ENCODE measurements around the gene PDZD7. TPM values are rescaled to one million over a fixed set of nuclear protein-coding genes. Genes with fewer than 3 reads are reported as not detected.

Gene PDZD7
- polyA plus RNA-seq, 1 of the 3 experiments (the other 2 are of a cell fraction): 1.9 TPM

- DNase-seq: peak; percentile 87
- H3K4me2 ChIP-seq: peak overlapping the region; percentile 91
- peaks cover under 1 to 19% of the 10 kb centered on the region in 2 experiments; a peak in 1 of 4 replicates for H3K4me1 ChIP-seq (ENCODE audit: control insufficient read depth in 1 of 2, insufficient read depth in 2 of 2, low read depth in 1 of 2, low read length in 1 of 2)
- no peaks in the 10 kb centered on the region for H3K27me3 ChIP-seq (ENCODE audit: insufficient read depth)
- H3K27ac ChIP-seq (ENCODE audit: low read depth in 2 of 2, low read length in 1 of 2): peak overlapping the region in 1 of 2 experiments; percentile 70; a peak in 1 of 4 replicates
- WGBS (ENCODE audit: low lambda C conversion rate): 2% methylated on average over 27 of the region's 43 CpGs
- ChIA-PET CTCF (interaction anchor here (0.6 to 18.9 kb wide), 27 partner anchors 9 to 90 kb away, joined by 3 to 234 read pairs (median 5); partner anchors contain the start of genes LZTS2, PDZD7 and SFXN3), POLR2A (interaction anchor here (1.3 kb wide), 1 partner anchor 75 kb away, joined by 6 read pairs; no protein-coding TSS in a partner anchor)
- peak overlapping the region; percentile 52 for H3K9ac ChIP-seq
- H3K4me3 ChIP-seq (ENCODE audit: low read depth in 2 of 2, low read length in 1 of 2): peak overlapping the region; percentile 57 to 74
- H3K9me3 ChIP-seq: no peaks in the 10 kb centered on the region
- no peaks in the 10 kb centered on the region for H3K9me2 ChIP-seq
- no peaks in the 10 kb centered on the region for H3K79me2 ChIP-seq (ENCODE audit: insufficient read depth)
- no peaks in the 10 kb centered on the region for H4K20me1 ChIP-seq (ENCODE audit: insufficient read depth)
- peaks cover 4% of the 10 kb centered on the region for H3F3A ChIP-seq (replicated peaks; ENCODE audit: insufficient read depth)
- H2AFZ ChIP-seq (ENCODE audit: low read depth): peak overlapping the region; percentile 87
- H3K36me3 ChIP-seq (replicated peaks in 1 of 2; ENCODE audit: control insufficient read depth in 1 of 2, insufficient read depth in 2 of 2, low read length in 1 of 2): no peaks in the 10 kb centered on the region
- TF ChIP-seq FOXJ3 (CRISPR knock-in tag; IDR thresholded peaks at IDR 0.05) (no peak), CHD2 (IDR thresholded peaks at IDR 0.05; ENCODE audit: low read length, partially characterized antibody) (peak; percentile 57), FOXM1 (IDR thresholded peaks at IDR 0.05; ENCODE audit: low read depth) (no peak), GABPA (IDR thresholded peaks at IDR 0.05; ENCODE audit: low read depth) (peak; percentile 56), TAF1 (IDR thresholded peaks at IDR 0.05; ENCODE audit: borderline replicate concordance, low read depth, low read length) (no peak), USF1 (IDR thresholded peaks at IDR 0.05; ENCODE audit: borderline replicate concordance, low read depth) (no peak), MEF2A (IDR thresholded peaks at IDR 0.05; ENCODE audit: borderline replicate concordance, low read depth) (no peak), CTCF (IDR thresholded peaks at IDR 0.05) (peak; percentile 84), PBX3 (IDR thresholded peaks at IDR 0.05) (no peak), MAX (IDR thresholded peaks at IDR 0.05; ENCODE audit: low read depth) (peak; percentile 50; the same call in 1 of the 2 replicates), EZH2phosphoT487 (IDR thresholded peaks at IDR 0.05; ENCODE audit: borderline replicate concordance, low read depth) (no peak), REST (IDR thresholded peaks at IDR 0.05; ENCODE audit: low read depth, low read length) (0 out of 2 replicates have a peak, but pooled peaks have one; percentile 22), JUND (IDR thresholded peaks at IDR 0.05) (no peak), RCOR1 (IDR thresholded peaks at IDR 0.05; ENCODE audit: low read length) (peak; percentile 71), TCF12 (IDR thresholded peaks at IDR 0.05) (peak; percentile 42; the same call in 1 of the 2 replicates), GATA2 (CRISPR knock-in tag; IDR thresholded peaks at IDR 0.05) (no peak), IRF3 (IDR thresholded peaks at IDR 0.05; ENCODE audit: low read depth, low read length) (no peak), SMC3 (IDR thresholded peaks at IDR 0.05; ENCODE audit: low read depth, low read length) (peak; percentile 96), NFIC (IDR thresholded peaks at IDR 0.05; ENCODE audit: borderline replicate concordance) (no peak), POLR2AphosphoS5 (IDR thresholded peaks at IDR 0.05; ENCODE audit: low read depth, low read length) (no peak), FOSL2 (IDR thresholded peaks at IDR 0.05; ENCODE audit: borderline replicate concordance, low read depth) (no peak), RXRA (IDR thresholded peaks at IDR 0.05; ENCODE audit: borderline replicate concordance, low read depth) (no peak), EP300 (IDR thresholded peaks at IDR 0.05; ENCODE audit: borderline replicate concordance in 1 of 2, low read depth in 1 of 2, low read length in 1 of 2) (no peak), TEAD4 (IDR thresholded peaks at IDR 0.05; ENCODE audit: borderline replicate concordance, insufficient read depth) (no peak)
Observed at GRCh38 chr10:101067356-101068083, 36.6 kb upstream of the PDZD7 start.
